CD14-positive monocyte (primary cell): ENCODE results near the gene KLHL20. TPM values are rescaled to one million over a fixed set of nuclear protein-coding genes. Genes with fewer than 3 reads are reported as not detected.

ENCODE experiments used
- DNase-seq, 3 donors: peaks; one replicate each; pipeline ENCODE4 v3.0.0-alpha.2; 2011 to 2022
- H2AFZ ChIP-seq: 2 replicates; pipeline ENCODE4 v1.6.0; 2012; ENCODE audit warnings: mild to moderate bottlenecking, low read depth, low read length, inconsistent platforms; ENCODE audit not compliant: insufficient read depth, poor library complexity, severe bottlenecking
- H3K27ac ChIP-seq, 2 donors: 1 replicate in 1 of 2; 2 replicates in 1 of 2; pipeline ENCODE4 v1.5.1; 2012 to 2013; ENCODE audit warnings: low read length in 2 of 2, control low read depth in 1 of 2, inconsistent platforms in 1 of 2, low read depth in 1 of 2, mild to moderate bottlenecking in 1 of 2
- H3K27me3 ChIP-seq, 2 donors: one replicate each; pipeline versions ENCODE4 v1.6.0 to v1.6.1; 2011 to 2013; ENCODE audit warnings: low read length in 2 of 2; ENCODE audit not compliant: control insufficient read depth in 2 of 2, insufficient read depth in 2 of 2
- H3K36me3 ChIP-seq, 2 donors: replicated peaks in 1 of 2; 1 replicate in 1 of 2; 2 replicates in 1 of 2; pipeline versions ENCODE4 v1.5.1 to v1.6.1; 2012 to 2013; ENCODE audit warnings: low read length in 2 of 2, control low read depth in 1 of 2, inconsistent platforms in 1 of 2, mild to moderate bottlenecking in 1 of 2; ENCODE audit not compliant: insufficient read depth in 2 of 2, control insufficient read depth in 1 of 2
- H3K4me1 ChIP-seq, 2 donors: 1 replicate in 1 of 2; 2 replicates in 1 of 2; pipeline versions ENCODE4 v1.5.1 to v1.6.1; 2012 to 2013; ENCODE audit warnings: low read length in 2 of 2, control low read depth in 1 of 2, inconsistent platforms in 1 of 2, mild to moderate bottlenecking in 1 of 2, moderate library complexity in 1 of 2; ENCODE audit not compliant: insufficient read depth in 2 of 2, control insufficient read depth in 1 of 2
- H3K4me2 ChIP-seq: replicated peaks from 2 replicates; pipeline ENCODE3; 2012; ENCODE audit warnings: low read length, moderate library complexity, mild to moderate bottlenecking; ENCODE audit not compliant: poor library complexity, severe bottlenecking; ENCODE audit errors: extremely low read depth
- H3K4me3 ChIP-seq, 3 experiments: fragments of 200-600 bp in 1 of 3; sonication (generic) in 1 of 3; replicated peaks in 1 of 3; 1 replicate in 2 of 3; 2 replicates in 1 of 3; pipeline ENCODE4 v1.5.1; 2011 to 2013; ENCODE audit warnings: low read length in 3 of 3, mild to moderate bottlenecking in 3 of 3, control low read depth in 2 of 3, low read depth in 2 of 3, inconsistent platforms in 1 of 3, moderate library complexity in 1 of 3
- H3K79me2 ChIP-seq: 2 replicates; pipeline ENCODE4 v1.6.0; 2012; ENCODE audit warnings: mild to moderate bottlenecking, control low read depth, inconsistent platforms, low read length, moderate library complexity; ENCODE audit not compliant: insufficient read depth
- H3K9ac ChIP-seq: 2 replicates; pipeline ENCODE4 v1.6.0; 2017; ENCODE audit warnings: low read length, mild to moderate bottlenecking; ENCODE audit not compliant: insufficient read depth, poor library complexity, severe bottlenecking
- H3K9me3 ChIP-seq, 2 donors: replicated peaks in 1 of 2; 1 replicate in 1 of 2; 2 replicates in 1 of 2; pipeline versions ENCODE4 v1.5.1 to v1.6.1; 2012 to 2013; ENCODE audit warnings: low read length in 2 of 2, control low read depth in 1 of 2; ENCODE audit not compliant: control insufficient read depth in 1 of 2, insufficient read depth in 1 of 2
- H4K20me1 ChIP-seq: 2 replicates; pipeline ENCODE4 v1.6.0; 2012; ENCODE audit warnings: mild to moderate bottlenecking, low read length, control low read depth, moderate library complexity; ENCODE audit not compliant: insufficient read depth
- H3K27ac Mint-ChIP-seq, 7 donors: one replicate each; pipeline ENCODE4 v1.8.0; 2020; ENCODE audit warnings: mild to moderate bottlenecking in 7 of 7, mixed read lengths in 7 of 7, moderate library complexity in 6 of 7, inconsistent platforms in 2 of 7
- H3K27me3 Mint-ChIP-seq, 3 donors: one replicate each; pipeline ENCODE4 v1.8.0; 2021 to 2022; ENCODE audit warnings: low read depth in 3 of 3, mild to moderate bottlenecking in 3 of 3, mixed read lengths in 3 of 3, moderate library complexity in 3 of 3, inconsistent platforms in 1 of 3
- H3K36me3 Mint-ChIP-seq, 2 donors: one replicate each; pipeline ENCODE4 v1.8.0; 2020; ENCODE audit warnings: mixed read lengths in 2 of 2, inconsistent platforms in 1 of 2, mild to moderate bottlenecking in 1 of 2
- H3K4me1 Mint-ChIP-seq: one replicate; pipeline ENCODE4 v1.8.0; 2020; ENCODE audit warnings: mild to moderate bottlenecking, mixed read lengths
- H3K4me3 Mint-ChIP-seq, 2 donors: one replicate each; pipeline ENCODE4 v1.8.0; 2020; ENCODE audit warnings: mild to moderate bottlenecking in 2 of 2, mixed read lengths in 2 of 2, moderate library complexity in 1 of 2
- H3K9me3 Mint-ChIP-seq, 7 donors: one replicate each; pipeline ENCODE4 v1.8.0; 2020 to 2022; ENCODE audit warnings: mixed read lengths in 7 of 7, mild to moderate bottlenecking in 6 of 7, moderate library complexity in 6 of 7, inconsistent platforms in 2 of 7
- CTCF ChIP-seq: fragments of 200-600 bp; IDR thresholded peaks from one replicate; pipeline ENCODE4 v1.8.0; 2022; ENCODE audit warnings: antibody characterized with exemption, mild to moderate bottlenecking
- WGBS: methylation state at CpG from one replicate; pipeline ENCODE4 v1.1.5; 2013; ENCODE audit warnings: missing lambda C conversion rate; ENCODE audit not compliant: insufficient coverage; 5-methylcytosine and 5-hydroxymethylcytosine counted together
- intact Hi-C, 2 donors: fragments of 100-400 bp; cut with micrococcal nuclease; formaldehyde crosslinking; loops; one replicate each; pipeline versions ENCODE4 v1.15.0 to v1.15.1; 2023
- polyA plus RNA-seq, 3 donors: library from polyadenylated mRNA; depleted of rRNA in 1 of 3; unstranded in 2 of 3; stranded (reverse) in 1 of 3; fragments of 300-500 nt in 2 of 3; fragments of >200 nt in 1 of 3; fragmentation: Illumina TruSeq in 2 of 3; gene quantifications; 1 replicate in 2 of 3; 2 replicates in 1 of 3; pipeline ENCODE4 v1.2.3, GENCODE V29; 2012 to 2021

KLHL20 gene
- polyA plus RNA-seq, 3 donors = 6.5 to 9.4 (median 8.2) TPM

GRCh38 chr1:173823781-173824314 is 109.1 kb downstream of the KLHL20 start:
- H3K4me1 ChIP-seq = peaks cover 15 to 26% of the 10 kb centered on the region in 2 donors
- TF ChIP-seq CTCF = no peak
- H4K20me1 ChIP-seq = no peaks in the 10 kb centered on the region
- peak overlapping the region; percentile 91 to 93 for H3K27ac ChIP-seq
- intact Hi-C loops = loop anchor here (1.0 to 5.0 kb wide), 6 partner anchors 44 to 1077 kb away; partner anchors contain the start of genes PRDX6 (in 2 of the 2) and ZBTB37 (in 1 of the 2)
- no peaks in the 10 kb centered on the region for H3K9me3 ChIP-seq
- no peaks in the 10 kb centered on the region for H3K9me3 Mint-ChIP-seq
- H3K4me3 ChIP-seq = peak overlapping the region; percentile 70 to 99 (median 92)
- H3K79me2 ChIP-seq = peaks cover 63% of the 10 kb centered on the region
- H3K36me3 ChIP-seq = peaks cover 6 to 14% of the 10 kb centered on the region in 2 donors
- peak overlapping the region; percentile 99 for H3K4me3 Mint-ChIP-seq
- H3K4me2 ChIP-seq = peak overlapping the region; percentile 91
- no peak for DNase-seq
- WGBS = 0% methylated on average over 23 of the region's 25 CpGs
- no peaks in the 10 kb centered on the region for H3K27me3 ChIP-seq
- peak overlapping the region; percentile 97 to 100 (median 99) for H3K27ac Mint-ChIP-seq
- peak overlapping the region; percentile 86 for H3K9ac ChIP-seq
- peak overlapping the region; percentile 91 for H2AFZ ChIP-seq
- H3K4me1 Mint-ChIP-seq = peaks cover 39% of the 10 kb centered on the region
- no peaks in the 10 kb centered on the region for H3K27me3 Mint-ChIP-seq
- H3K36me3 Mint-ChIP-seq = peaks cover 3 to 21% of the 10 kb centered on the region in 2 donors

- H3K27me3 Mint-ChIP-seq = no peaks in the 10 kb centered on the region
- Histone ChIP-seq H3K27me3 (no peaks in the 10 kb centered on the region), H3K4me1 (peaks cover 15 to 26% of the 10 kb centered on the region in 2 donors), H3K79me2 (peaks cover 56% of the 10 kb centered on the region), H3K27ac (peak within 1 kb of the TSS; percentile 91 to 93), H3K4me2 (peak within 1 kb of the TSS; percentile 91), H2AFZ (peak within 1 kb of the TSS; percentile 91), H3K36me3 (peaks cover 4 to 14% of the 10 kb centered on the region in 2 donors), H4K20me1 (no peaks in the 10 kb centered on the region), H3K4me3 (peak within 1 kb of the TSS; percentile 70 to 99 (median 92)), H3K9me3 (no peaks in the 10 kb centered on the region), H3K9ac (peak within 1 kb of the TSS; percentile 86)
- peaks cover 6 to 23% of the 10 kb centered on the region in 2 donors for H3K36me3 Mint-ChIP-seq
- H3K4me3 Mint-ChIP-seq = peak within 1 kb of the TSS; percentile 99
- WGBS = under 1% methylated on average over 41 of the region's 55 CpGs
- peaks cover 39% of the 10 kb centered on the region for H3K4me1 Mint-ChIP-seq
- peak; percentile 93 to 97 (median 94) for DNase-seq
- H3K27ac Mint-ChIP-seq = peak within 1 kb of the TSS; percentile 97 to 100 (median 99)
- intact Hi-C loops = loop anchor here (1.0 to 5.0 kb wide), 8 partner anchors 43 to 1082 kb away; partner anchors contain the start of genes PRDX6 (in 2 of the 2), ZBTB37 (in 2 of the 2) and GAS5 (in 1 of the 2)
- H3K9me3 Mint-ChIP-seq = no peaks in the 10 kb centered on the region
- TF ChIP-seq CTCF = no peak
Measured at GRCh38 chr1:173824315-173825081, 109.7 kb downstream of the KLHL20 start, which contains the start of the genes CENPL and DARS2. CENPL (minus strand) TSS chr1:173824883; CDS start chr1:173811299, 13,584 bp downstream. DARS2 (plus strand) TSS chr1:173824673; CDS start chr1:173825230, 557 bp downstream.
